K562 (cell line): Measurements from ENCODE around the gene PCBP3. TPM values are rescaled to one million over a fixed set of nuclear protein-coding genes. Genes with fewer than 3 reads are reported as not detected.

ENCODE experiments used
- BCLAF1 ChIP-seq, 2 experiments: fragments of 450-650 bp in 1 of 2; IDR thresholded peaks; 2 replicates each; pipeline ENCODE4 v1.6.1; 2011 to 2017; ENCODE audit warnings: low read depth in 2 of 2, antibody characterized with exemption in 1 of 2, borderline replicate concordance in 1 of 2, low read length in 1 of 2, mild to moderate bottlenecking in 1 of 2, mixed read lengths in 1 of 2; ENCODE audit not compliant: control insufficient read depth in 1 of 2
- E2F8 ChIP-seq: fragments of 450-650 bp; IDR thresholded peaks from 2 replicates; pipeline ENCODE4 v1.7.1; 2018; ENCODE audit warnings: mild to moderate bottlenecking, low read depth; ENCODE audit not compliant: partially characterized antibody
- ZNF778 ChIP-seq: fragments of 450-650 bp; formaldehyde crosslinking; IDR thresholded peaks from 2 replicates; pipeline ENCODE4 v1.4.0; 2020; ENCODE audit warnings: mild to moderate bottlenecking, moderate library complexity
- polyA plus RNA-seq, 8 experiments: library from polyadenylated mRNA; depleted of rRNA in 4 of 8; stranded (reverse) in 5 of 8; unstranded in 3 of 8; fragments of >200 nt; fragmentation: Nextera tagmentation in 2 of 8; fragmentation: Illumina TruSeq in 1 of 8; extraction: Ambion mirVana in 2 of 8; extraction: Trizol in 1 of 8; gene quantifications; 2 replicates each; pipeline versions ENCODE4 v1.2.1 to v1.2.3, GENCODE V29; 2011 to 2014; ENCODE audit warnings: inconsistent platforms in 1 of 8, missing spikeins in 1 of 8
- total RNA-seq, 7 experiments: library from RNA; depleted of rRNA in 6 of 7; stranded (reverse); fragments of >200 nt in 6 of 7; fragmentation: Illumina TruSeq in 2 of 7; extraction: Trizol in 2 of 7; gene quantifications; 2 replicates each; pipeline versions ENCODE4 v1.2.1 to v1.2.3, GENCODE V29; 2011 to 2021; ENCODE audit warnings: low replicate concordance in 1 of 7

Gene PCBP3
- total and polyA plus RNA-seq, 9 of the 15 experiments (the other 6 are each of a cell fraction or from before 2014, with no cell fraction given) = 0.18 TPM; not detected in 8

GRCh38 chr21:45861156-45861870 is 217.8 kb downstream of the PCBP3 start (continued):
- TF ChIP-seq BCLAF1 (IDR thresholded peaks at IDR 0.05; ENCODE audit: borderline replicate concordance in 1 of 2, control insufficient read depth in 1 of 2, low read depth in 2 of 2, low read length in 1 of 2) (no peak), ZNF778 (CRISPR knock-in tag) (no peak), E2F8 (no peak)
